Fibroblast of skin of scalp (primary cell): ENCODE data around the gene ACADS.

Source experiments
- DNase-seq: peaks from one replicate; pipeline ENCODE4 v3.0.0-alpha.2; 2013

Gene ACADS

DNA sequence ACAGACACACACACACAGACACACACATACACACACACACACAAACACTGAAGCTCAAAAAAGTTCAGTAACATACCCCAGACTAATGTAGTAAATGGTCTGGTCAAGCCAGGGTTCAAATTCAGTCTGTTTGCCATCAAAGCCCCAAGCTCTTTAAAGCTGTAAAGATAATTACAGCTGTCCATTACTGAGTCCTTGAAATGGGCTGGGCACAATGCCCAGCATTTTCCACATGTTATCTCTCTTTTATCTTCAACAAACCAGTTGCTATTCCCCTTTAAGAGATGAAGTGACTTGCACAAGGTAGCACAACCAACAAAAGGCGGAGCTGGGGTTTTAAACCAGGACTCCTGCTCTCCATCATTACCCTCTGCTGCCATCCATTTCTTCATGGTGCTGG, 23.0 kb upstream of the ACADS start:
- no peak for DNase-seq

DNA sequence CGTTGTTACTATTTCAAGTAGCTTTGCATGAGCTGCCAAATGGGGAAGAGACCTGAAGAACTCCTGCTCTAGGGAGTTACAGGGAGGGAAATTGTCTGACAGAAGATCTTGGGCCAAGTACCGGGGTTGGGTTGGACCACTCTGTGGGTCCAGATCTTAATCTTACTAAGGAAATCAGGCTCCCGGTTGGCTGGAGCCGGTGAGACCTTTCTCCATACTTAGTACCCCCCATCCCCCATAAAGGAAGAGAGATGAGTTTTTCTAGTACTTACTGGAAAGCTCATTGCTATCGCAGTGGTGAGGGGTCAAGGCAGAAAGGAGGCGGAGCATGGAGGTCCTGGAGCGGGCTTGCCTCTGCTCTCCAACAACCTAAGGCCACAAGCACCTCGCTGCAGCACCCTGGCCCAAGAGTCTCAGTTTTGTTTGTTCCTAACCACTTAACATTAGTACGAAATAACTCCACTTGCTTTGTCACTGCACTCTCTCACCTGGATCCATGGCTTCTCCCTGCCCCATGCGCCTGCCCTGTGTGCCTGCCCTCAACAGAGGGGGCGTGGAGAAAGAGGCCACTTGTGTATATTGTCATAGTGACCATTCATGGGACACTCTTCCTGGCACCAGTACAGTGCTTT, 22.2 kb upstream of the ACADS start:
- no peak for DNase-seq

DNA sequence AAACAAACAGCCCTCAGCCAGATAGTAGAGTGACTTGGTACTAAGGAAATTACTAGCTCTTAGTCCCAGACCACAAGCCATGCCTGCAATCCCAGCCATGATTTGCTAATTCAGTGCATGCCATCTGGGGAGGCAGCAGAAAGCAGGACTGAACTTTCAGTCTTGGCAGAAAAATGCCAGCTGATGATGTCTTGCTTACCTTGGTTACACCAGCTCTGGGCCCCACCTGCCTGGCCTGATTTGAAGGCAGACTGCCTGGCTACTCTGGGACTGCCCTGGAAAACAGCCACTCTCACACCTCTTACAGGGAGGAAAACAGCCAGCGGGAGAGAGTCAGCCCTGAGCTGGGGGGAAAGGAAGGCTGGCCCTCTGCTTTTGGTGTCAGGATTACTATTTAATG, 20.0 kb upstream of the ACADS start:
- no peak for DNase-seq

- no peak for DNase-seq
Observed at GRCh38 chr12:120706029-120706428, 19.6 kb upstream of the ACADS start.

- no peak for DNase-seq
Observed at GRCh38 chr12:120708651-120709050, 17.0 kb upstream of the ACADS start.

GRCh38 chr12:120710031-120710804, 15.4 kb upstream of the ACADS start, which contains the start of gene UNC119B:
Gene UNC119B, plus strand, starts transcription at chr12:120710458. Its CDS starts 17 bp downstream, at chr12:120710475.
- DNase-seq, result peak; percentile 60

DNA sequence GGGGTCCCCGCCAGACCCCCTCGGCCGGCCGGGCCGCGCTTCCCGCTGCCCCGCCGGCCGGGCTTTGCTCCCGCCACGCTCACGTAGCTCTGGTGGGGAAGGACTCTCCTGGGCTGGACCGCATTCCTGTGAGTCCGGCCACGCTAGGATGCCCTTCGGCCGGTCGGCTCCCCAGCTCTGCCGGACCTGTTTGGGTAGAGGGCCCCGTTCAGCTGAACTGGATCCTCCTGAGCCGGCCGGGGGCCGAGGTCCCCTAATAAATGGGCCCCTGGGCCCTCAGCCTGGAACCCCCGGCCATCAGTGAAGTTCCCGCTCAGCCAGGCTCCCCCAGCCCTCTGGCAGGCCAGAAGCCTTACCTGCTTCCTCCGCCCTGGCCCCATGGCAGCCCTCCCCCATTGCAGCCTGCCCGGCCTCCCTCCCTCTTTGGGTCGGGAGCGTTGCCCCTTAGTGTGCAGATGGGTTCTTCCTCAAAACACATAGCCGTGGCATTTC, 14.8 kb upstream of the ACADS start:
- no peak for DNase-seq

DNA sequence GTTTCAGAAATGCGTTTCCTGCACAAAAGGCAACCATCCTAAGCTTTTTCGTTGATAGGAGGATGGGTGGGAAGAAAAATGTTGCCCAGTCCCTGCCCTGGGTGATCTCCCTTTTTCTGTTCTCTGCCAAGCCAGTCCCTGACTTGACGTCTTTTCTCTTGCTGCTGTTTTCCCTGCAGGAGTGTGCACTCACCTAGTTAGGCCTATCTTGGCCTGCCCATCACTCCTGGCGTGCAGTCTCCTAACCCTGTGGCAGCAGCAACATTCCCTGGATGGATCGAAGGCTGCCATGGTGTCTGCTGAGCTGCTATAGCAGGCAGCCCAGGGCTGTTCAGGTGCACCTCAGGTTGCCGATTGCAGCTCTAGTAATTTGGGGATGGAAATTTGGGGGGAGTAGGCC, 14.2 kb upstream of the ACADS start:
- no peak for DNase-seq

DNA sequence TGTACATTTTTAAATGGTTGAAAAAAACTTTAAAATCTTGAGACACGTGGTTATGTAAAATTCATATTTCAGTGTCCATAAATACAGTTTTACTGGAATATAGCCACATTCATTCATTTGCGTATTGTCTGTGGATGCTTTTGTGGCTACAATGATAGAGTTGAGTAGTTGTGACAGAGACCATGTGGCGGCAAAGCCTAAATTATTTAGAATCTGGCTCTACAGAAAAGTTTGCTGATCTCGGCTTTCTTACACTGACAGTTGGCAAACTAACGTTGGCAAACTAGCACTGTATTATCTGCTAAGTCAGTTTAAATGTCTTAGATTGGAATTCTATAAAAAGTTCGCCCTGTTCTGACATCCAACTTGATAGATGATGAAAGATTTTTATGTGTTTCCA, 13.0 kb upstream of the ACADS start:
- DNase-seq, result no peak

- DNase-seq, result peak; percentile 82
Observed at GRCh38 chr12:120713861-120714482, 11.7 kb upstream of the ACADS start.

GRCh38 chr12:120718055-120718454, 7.6 kb upstream of the ACADS start:
- no peak for DNase-seq

DNA sequence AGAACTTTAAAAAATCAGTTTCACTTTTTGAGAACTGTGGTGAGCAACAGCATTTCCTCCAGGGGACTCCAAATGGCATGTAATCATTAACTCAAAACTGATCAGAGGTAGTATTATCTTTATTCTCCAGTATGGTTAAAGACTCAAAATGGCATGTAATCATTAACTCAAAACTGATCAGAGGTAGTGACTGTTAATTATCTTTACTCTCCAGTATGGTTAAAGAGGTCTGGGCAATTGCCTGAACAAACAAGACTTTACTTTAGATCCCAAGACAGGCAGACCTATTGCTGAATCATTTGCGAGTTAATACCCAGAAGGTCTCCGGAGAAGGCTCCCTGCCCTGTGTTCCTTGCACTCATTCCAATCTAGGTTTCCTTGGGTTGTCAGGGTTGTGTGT, 6.6 kb upstream of the ACADS start:
- DNase-seq, result no peak

- DNase-seq, result no peak
Observed at GRCh38 chr12:120719496-120720233, 6.0 kb upstream of the ACADS start.

- peak; percentile 30 for DNase-seq
Observed at GRCh38 chr12:120720234-120720986, 5.2 kb upstream of the ACADS start.

DNA sequence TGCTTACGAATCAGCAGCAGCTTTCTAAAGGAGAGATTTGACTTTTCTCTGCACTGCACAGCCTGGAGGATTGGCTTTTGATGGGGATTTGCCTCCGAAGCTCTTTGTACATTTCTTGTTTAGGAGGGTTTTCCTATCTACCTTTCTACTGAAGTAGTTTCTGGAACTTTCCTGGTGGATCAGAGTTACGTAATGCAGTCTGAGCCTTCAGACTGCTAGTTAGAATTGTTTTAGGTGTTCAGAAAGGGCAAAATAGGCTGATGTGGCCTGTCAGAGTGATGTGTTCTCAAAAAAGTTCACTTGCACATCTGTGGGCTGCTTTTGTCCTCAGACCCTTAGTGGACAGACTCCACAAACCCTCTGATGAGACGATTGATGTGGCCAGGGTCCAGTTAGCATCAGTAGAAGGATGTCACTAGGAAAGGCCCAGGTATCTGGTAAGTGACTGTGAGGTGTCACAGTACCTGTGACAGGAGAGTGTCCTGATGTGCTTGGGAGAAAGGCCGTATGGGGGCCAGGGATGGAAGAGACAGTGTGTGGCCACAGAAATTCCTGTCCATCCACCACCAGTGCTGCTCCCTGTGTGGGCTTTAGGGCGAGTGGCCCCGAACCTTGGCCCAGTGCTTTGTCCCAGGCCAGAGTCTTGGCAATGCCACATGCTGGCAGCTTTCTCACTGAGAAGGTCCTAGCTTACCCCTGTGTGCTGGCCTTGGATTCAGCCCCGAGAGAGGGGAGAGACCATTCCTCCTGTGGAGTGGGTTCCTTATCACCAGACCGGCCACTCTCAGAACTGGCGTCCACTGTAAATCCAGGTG, 4.4 kb upstream of the ACADS start:
- no peak for DNase-seq

GRCh38 chr12:120721866-120722265, 3.8 kb upstream of the ACADS start:
- no peak for DNase-seq

GRCh38 chr12:120722784-120723183, 2.8 kb upstream of the ACADS start:
- DNase-seq, result no peak

- no peak for DNase-seq
Observed at GRCh38 chr12:120724720-120725119, 906 bp upstream of the ACADS start.

- DNase-seq, result no peak
Observed at GRCh38 chr12:120725151-120725658, 421 bp upstream of the ACADS start.

GRCh38 chr12:120726510-120726793, 826 bp downstream of the ACADS start:
- DNase-seq, result no peak

DNA sequence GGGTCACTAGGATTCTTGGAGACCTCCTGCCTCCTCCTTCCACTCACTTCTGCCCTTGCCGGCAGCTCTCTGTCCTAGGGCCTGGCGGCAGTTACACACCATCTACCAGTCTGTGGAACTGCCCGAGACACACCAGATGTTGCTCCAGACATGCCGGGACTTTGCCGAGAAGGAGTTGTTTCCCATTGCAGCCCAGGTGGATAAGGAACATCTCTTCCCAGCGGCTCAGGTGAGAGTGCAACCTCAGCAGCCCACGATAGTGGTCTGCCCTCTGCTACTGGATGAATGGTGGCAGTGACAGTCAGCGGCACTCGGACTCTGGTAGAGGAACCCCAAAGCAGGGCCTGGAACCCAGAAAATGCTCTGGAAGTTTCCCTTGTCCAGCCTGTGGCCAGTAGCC, 1.3 kb downstream of the ACADS start:
- no peak for DNase-seq
